PC-9 (cell line): ENCODE results near the gene REG1B. TPM values are rescaled to one million over a fixed set of nuclear protein-coding genes. Genes with fewer than 3 reads are reported as not detected.

Experiments
- BruUV-seq: library from RNA; stranded (reverse); fragments of 400-500 nt; replicated peaks from 2 replicates; lab custom pipeline; 2021; lab: Mats Ljungman, UMichigan
- CTCF ChIA-PET: fragments of 300-600 bp; sonication (Branson Sonifier 250); formaldehyde crosslinking; loops from one replicate; lab custom pipeline; 2022; ENCODE audit warnings: antibody characterized with exemption; lab: Charles Lee
- POLR2A ChIA-PET: fragments of 300-600 bp; sonication (Branson Sonifier 250); formaldehyde crosslinking; loops from one replicate; lab custom pipeline; 2022; ENCODE audit warnings: antibody characterized with exemption; ENCODE audit not compliant: unreplicated experiment; lab: Charles Lee
- DNase-seq, 2 experiments: peaks; one replicate each; pipeline versions ENCODE4 v3.0.0 to v3.0.0-alpha.2; 2015 to 2022; ENCODE audit warnings: mixed read lengths in 1 of 2
- H2AFZ ChIP-seq: fragments of 200-600 bp; sonication (generic); 2 replicates; pipeline ENCODE4 v1.8.1; 2017; ENCODE audit warnings: antibody characterized with exemption
- H3F3A ChIP-seq: fragments of 200-600 bp; sonication (generic); 2 replicates; pipeline ENCODE4 v1.8.1; 2017; ENCODE audit warnings: antibody characterized with exemption, mild to moderate bottlenecking, low read depth; ENCODE audit not compliant: insufficient read depth
- H3K27ac ChIP-seq: fragments of 200-600 bp; sonication (generic); 2 replicates; pipeline ENCODE4 v1.6.1; 2016; ENCODE audit warnings: mixed run types
- H3K27me3 ChIP-seq: fragments of 200-600 bp; sonication (generic); 2 replicates; pipeline ENCODE4 v1.6.1; 2016; ENCODE audit warnings: low read depth, mixed run types; ENCODE audit not compliant: insufficient read depth
- H3K36me3 ChIP-seq: fragments of 200-600 bp; sonication (generic); 2 replicates; pipeline ENCODE4 v1.6.1; 2016; ENCODE audit warnings: low read depth, mixed run types
- H3K4me1 ChIP-seq: fragments of 200-600 bp; sonication (generic); replicated peaks from 2 replicates; pipeline ENCODE4 v1.6.1; 2016; ENCODE audit warnings: mixed run types; ENCODE audit not compliant: insufficient read depth
- H3K4me2 ChIP-seq: fragments of 200-600 bp; sonication (generic); 2 replicates; pipeline ENCODE4 v1.6.1; 2017; ENCODE audit warnings: mixed run types
- H3K4me3 ChIP-seq: fragments of 200-600 bp; sonication (generic); 2 replicates; pipeline ENCODE4 v1.6.1; 2016; ENCODE audit warnings: mixed run types
- H3K79me2 ChIP-seq: fragments of 200-600 bp; sonication (generic); 2 replicates; pipeline ENCODE4 v1.6.1; 2017; ENCODE audit warnings: low read depth, mixed run types
- H3K9me2 ChIP-seq: fragments of 200-600 bp; sonication (generic); 2 replicates; pipeline ENCODE4 v1.8.1; 2017; ENCODE audit warnings: mild to moderate bottlenecking; ENCODE audit not compliant: insufficient read depth
- H3K9me3 ChIP-seq: fragments of 200-600 bp; sonication (generic); 2 replicates; pipeline ENCODE4 v1.8.1; 2016; ENCODE audit warnings: low read depth; ENCODE audit not compliant: insufficient read depth
- H4K20me1 ChIP-seq: fragments of 200-600 bp; sonication (generic); 2 replicates; pipeline ENCODE4 v1.8.1; 2017; ENCODE audit not compliant: insufficient read depth
- CTCF ChIP-seq: fragments of 200-600 bp; sonication (generic); conservative IDR thresholded peaks from 2 replicates; pipeline ENCODE4 v1.6.1; 2017; ENCODE audit warnings: mixed run types, antibody characterized with exemption, mild to moderate bottlenecking, moderate library complexity
- EZH2 ChIP-seq: fragments of 200-600 bp; sonication (generic); IDR thresholded peaks from 2 replicates; pipeline ENCODE4 v1.8.0; 2017; ENCODE audit warnings: antibody characterized with exemption, low read depth
- intact Hi-C: fragments of 100-400 bp; cut with micrococcal nuclease; formaldehyde crosslinking; loops from one replicate; pipeline ENCODE4 v1.10.0; 2022; ENCODE audit not compliant: unreplicated experiment
- total RNA-seq: library from RNA; stranded (reverse); gene quantifications from 2 replicates; pipeline ENCODE4 v1.2.3, GENCODE V29; 2021

Gene REG1B
- total RNA-seq, 1 experiment from 2014 or later = not detected

- intact Hi-C loops = no loop called here
- CTCF ChIA-PET = no interaction called here
These were observed 2.9 kb upstream of the REG1B start for GRCh38 chr2:79090693-79091092.

GRCh38 chr2:79086255-79086654 is 1.5 kb downstream of the REG1B start:
- ChIA-PET POLR2A (no interaction called here), CTCF (no interaction called here)
- no peak overlapping the region for H2AFZ ChIP-seq
- H3K4me2 ChIP-seq = no peak overlapping the region
- intact Hi-C loops = no loop called here
- DNase-seq = no peak
- no peaks in the 10 kb centered on the region for H3K9me2 ChIP-seq
- no peak for TF ChIP-seq CTCF
- no peak for TF ChIP-seq EZH2
- no peak overlapping the region for H3K4me3 ChIP-seq
- no peaks in the 10 kb centered on the region for H3K9me3 ChIP-seq
- no peaks in the 10 kb centered on the region for H3K36me3 ChIP-seq
- no peaks in the 10 kb centered on the region for H3F3A ChIP-seq
- H3K79me2 ChIP-seq = no peaks in the 10 kb centered on the region
- BruUV-seq = no TSS peak
- H3K27ac ChIP-seq = no peak overlapping the region
- no peaks in the 10 kb centered on the region for H4K20me1 ChIP-seq
- no peaks in the 10 kb centered on the region for H3K4me1 ChIP-seq
- 0 out of 2 replicates have a peak, but pooled peaks cover 15% of the 10 kb centered on the region for H3K27me3 ChIP-seq

More at GRCh38 chr2:79090693-79091092, 2.9 kb upstream of the REG1B start:
- TF ChIP-seq CTCF (no peak), EZH2 (no peak)
- no peak overlapping the region for H3K4me3 ChIP-seq
- no peaks in the 10 kb centered on the region for H3K4me1 ChIP-seq
- POLR2A ChIA-PET = no interaction called here
- H3K9me2 ChIP-seq = no peaks in the 10 kb centered on the region
- H3K4me2 ChIP-seq = no peak overlapping the region
- no peaks in the 10 kb centered on the region for H4K20me1 ChIP-seq
- no peak overlapping the region for H3K27ac ChIP-seq
- no peaks in the 10 kb centered on the region for H3K79me2 ChIP-seq
- no peaks in the 10 kb centered on the region for H3F3A ChIP-seq
- H3K9me3 ChIP-seq = no peaks in the 10 kb centered on the region
- no peak overlapping the region for H2AFZ ChIP-seq
- peaks cover 43% of the 10 kb centered on the region for H3K27me3 ChIP-seq
- no TSS peak for BruUV-seq
- no peak for DNase-seq
- H3K36me3 ChIP-seq = no peaks in the 10 kb centered on the region

- no peaks in the 10 kb centered on the region for H3F3A ChIP-seq
- no peak overlapping the region for H3K27ac ChIP-seq
- TF ChIP-seq CTCF = no peak
- TF ChIP-seq EZH2 = no peak
- H3K36me3 ChIP-seq = no peaks in the 10 kb centered on the region
- no peak overlapping the region for H2AFZ ChIP-seq
- ChIA-PET POLR2A (no interaction called here), CTCF (no interaction called here)
- H4K20me1 ChIP-seq = no peaks in the 10 kb centered on the region
- no peak overlapping the region for H3K4me2 ChIP-seq
- no TSS peak for BruUV-seq
- H3K4me3 ChIP-seq = no peak overlapping the region
- no peaks in the 10 kb centered on the region for H3K4me1 ChIP-seq
- intact Hi-C loops = no loop called here
- H3K27me3 ChIP-seq = 0 out of 2 replicates have a peak, but pooled peaks cover 15% of the 10 kb centered on the region
- H3K9me2 ChIP-seq = no peaks in the 10 kb centered on the region
- H3K9me3 ChIP-seq = no peaks in the 10 kb centered on the region
- no peaks in the 10 kb centered on the region for H3K79me2 ChIP-seq
- DNase-seq = no peak
These were observed 2.4 kb downstream of the REG1B start for GRCh38 chr2:79085382-79085781.
